Right atrium auricular region (tissue), 2 donors: ENCODE data around the gene BRD3OS. TPM values are rescaled to one million over a fixed set of nuclear protein-coding genes. Genes with fewer than 3 reads are reported as not detected.

Experiments used
- DNase-seq: peaks from one replicate; pipeline ENCODE4 v3.0.0-alpha.2; 2019; ENCODE audit warnings: low spot score
- H3K27ac ChIP-seq, 2 donors: fragments of 200-600 bp; sonication (generic); 1 replicate in 1 of 2; 2 replicates in 1 of 2; pipeline ENCODE4 v1.5.1; 2016 to 2019
- H3K27me3 ChIP-seq, 2 donors: fragments of 200-600 bp; sonication (generic); one replicate each; pipeline versions ENCODE4 v1.5.1 to v1.6.0; 2017 to 2019
- H3K36me3 ChIP-seq: fragments of 200-600 bp; sonication (generic); one replicate; pipeline ENCODE4 v1.5.1; 2016
- H3K4me1 ChIP-seq, 2 donors: fragments of 200-600 bp; sonication (generic); one replicate each; pipeline versions ENCODE4 v1.5.1 to v1.6.0; 2017 to 2019
- H3K4me3 ChIP-seq, 2 donors: fragments of 200-600 bp; sonication (generic); 1 replicate in 1 of 2; 2 replicates in 1 of 2; pipeline ENCODE4 v1.5.1; 2017 to 2019; ENCODE audit warnings: mild to moderate bottlenecking in 1 of 2, moderate library complexity in 1 of 2
- H3K9me3 ChIP-seq, 2 donors: fragments of 200-600 bp; sonication (generic); one replicate each; pipeline ENCODE4 v1.5.1; 2019
- total RNA-seq, 2 donors: library from RNA; depleted of rRNA; stranded (reverse); fragments of >200 nt; gene quantifications; one replicate each; pipeline ENCODE4 v1.1.0, GENCODE V29; 2016
- TF ChIP-seq, protein P1 (sequence below), 2 donors: fragments of 200-600 bp; sonication (generic); IDR thresholded peaks; one replicate each; pipeline ENCODE4 v1.5.1; 2019; ENCODE audit warnings: antibody characterized with exemption in 2 of 2

Gene BRD3OS
- total RNA-seq, 2 donors from 2014 or later, result 7.8 to 11.2 TPM

DNA sequence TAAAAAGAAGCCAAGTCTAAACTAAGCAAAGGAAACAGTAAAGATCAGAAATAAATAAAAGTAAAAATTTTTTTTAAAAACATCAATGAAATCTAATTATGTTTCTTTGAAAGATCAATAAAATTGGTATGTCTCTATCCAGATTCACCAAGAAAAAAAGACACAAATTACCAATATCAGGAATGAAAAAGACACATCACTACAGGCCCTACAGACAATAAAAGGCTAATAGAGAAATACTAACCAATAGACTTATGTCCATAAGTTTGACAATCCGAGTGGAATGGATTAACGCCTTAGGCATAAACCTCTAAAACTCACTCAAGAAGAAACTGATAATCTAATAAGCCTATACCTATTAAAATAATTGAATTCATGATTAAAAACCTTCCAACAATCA lies 12.4 kb downstream of the BRD3OS start:
- TF ChIP-seq, protein P1, sequence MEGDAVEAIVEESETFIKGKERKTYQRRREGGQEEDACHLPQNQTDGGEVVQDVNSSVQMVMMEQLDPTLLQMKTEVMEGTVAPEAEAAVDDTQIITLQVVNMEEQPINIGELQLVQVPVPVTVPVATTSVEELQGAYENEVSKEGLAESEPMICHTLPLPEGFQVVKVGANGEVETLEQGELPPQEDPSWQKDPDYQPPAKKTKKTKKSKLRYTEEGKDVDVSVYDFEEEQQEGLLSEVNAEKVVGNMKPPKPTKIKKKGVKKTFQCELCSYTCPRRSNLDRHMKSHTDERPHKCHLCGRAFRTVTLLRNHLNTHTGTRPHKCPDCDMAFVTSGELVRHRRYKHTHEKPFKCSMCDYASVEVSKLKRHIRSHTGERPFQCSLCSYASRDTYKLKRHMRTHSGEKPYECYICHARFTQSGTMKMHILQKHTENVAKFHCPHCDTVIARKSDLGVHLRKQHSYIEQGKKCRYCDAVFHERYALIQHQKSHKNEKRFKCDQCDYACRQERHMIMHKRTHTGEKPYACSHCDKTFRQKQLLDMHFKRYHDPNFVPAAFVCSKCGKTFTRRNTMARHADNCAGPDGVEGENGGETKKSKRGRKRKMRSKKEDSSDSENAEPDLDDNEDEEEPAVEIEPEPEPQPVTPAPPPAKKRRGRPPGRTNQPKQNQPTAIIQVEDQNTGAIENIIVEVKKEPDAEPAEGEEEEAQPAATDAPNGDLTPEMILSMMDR (IDR thresholded peaks at IDR 0.05), result no peak
- H3K4me1 ChIP-seq, result peaks cover 0 to 9% of the 10 kb centered on the region in 2 donors

GRCh38 chr9:134039386-134040175 lies 14.3 kb downstream of the BRD3OS start:
- no peak for DNase-seq
- H3K36me3 ChIP-seq, result peaks cover 79% of the 10 kb centered on the region
- no peak overlapping the region for H3K4me3 ChIP-seq
- no peak overlapping the region for H3K27ac ChIP-seq
- TF ChIP-seq, protein P1 (IDR thresholded peaks at IDR 0.05), result no peak
- H3K9me3 ChIP-seq, result peaks cover 0 to 18% of the 10 kb centered on the region in 2 donors
- peaks cover 0 to 9% of the 10 kb centered on the region in 2 donors for H3K4me1 ChIP-seq
- H3K27me3 ChIP-seq, result no peaks in the 10 kb centered on the region

More for the DNA sequence above, 12.4 kb downstream of the BRD3OS start:
- DNase-seq, result no peak
- Histone ChIP-seq H3K27ac (no peak overlapping the region), H3K9me3 (peaks cover 0 to 18% of the 10 kb centered on the region in 2 donors), H3K27me3 (no peaks in the 10 kb centered on the region), H3K36me3 (peaks cover 84% of the 10 kb centered on the region), H3K4me3 (no peak overlapping the region)

DNA sequence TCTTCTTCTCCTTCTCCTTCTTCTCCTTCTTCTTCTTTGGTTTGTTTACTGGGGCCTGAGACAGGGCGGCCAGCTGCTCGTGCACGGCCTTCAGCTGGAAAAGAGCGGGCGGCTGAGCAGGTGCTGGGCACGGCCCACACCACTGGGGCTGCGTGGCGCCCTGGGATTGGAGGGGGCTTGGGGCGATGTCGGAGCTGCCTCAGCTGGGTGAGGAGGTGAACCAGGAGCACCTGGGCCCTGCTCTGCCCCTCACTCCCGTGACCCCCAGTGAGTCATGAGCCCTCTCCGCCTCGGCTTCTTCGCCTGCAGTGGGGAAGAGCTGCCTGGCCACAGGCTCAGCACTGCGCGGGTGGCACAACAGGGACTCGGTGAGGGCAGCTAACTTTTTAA lies 14.9 kb downstream of the BRD3OS start:
- Histone ChIP-seq H3K9me3 (peaks cover 0 to 18% of the 10 kb centered on the region in 2 donors), H3K27me3 (no peaks in the 10 kb centered on the region), H3K4me3 (no peak overlapping the region), H3K36me3 (peaks cover 79% of the 10 kb centered on the region), H3K27ac (no peak overlapping the region), H3K4me1 (peaks cover 0 to 9% of the 10 kb centered on the region in 2 donors)
- DNase-seq, result no peak
- TF ChIP-seq, protein P1 (IDR thresholded peaks at IDR 0.05), result no peak

DNA sequence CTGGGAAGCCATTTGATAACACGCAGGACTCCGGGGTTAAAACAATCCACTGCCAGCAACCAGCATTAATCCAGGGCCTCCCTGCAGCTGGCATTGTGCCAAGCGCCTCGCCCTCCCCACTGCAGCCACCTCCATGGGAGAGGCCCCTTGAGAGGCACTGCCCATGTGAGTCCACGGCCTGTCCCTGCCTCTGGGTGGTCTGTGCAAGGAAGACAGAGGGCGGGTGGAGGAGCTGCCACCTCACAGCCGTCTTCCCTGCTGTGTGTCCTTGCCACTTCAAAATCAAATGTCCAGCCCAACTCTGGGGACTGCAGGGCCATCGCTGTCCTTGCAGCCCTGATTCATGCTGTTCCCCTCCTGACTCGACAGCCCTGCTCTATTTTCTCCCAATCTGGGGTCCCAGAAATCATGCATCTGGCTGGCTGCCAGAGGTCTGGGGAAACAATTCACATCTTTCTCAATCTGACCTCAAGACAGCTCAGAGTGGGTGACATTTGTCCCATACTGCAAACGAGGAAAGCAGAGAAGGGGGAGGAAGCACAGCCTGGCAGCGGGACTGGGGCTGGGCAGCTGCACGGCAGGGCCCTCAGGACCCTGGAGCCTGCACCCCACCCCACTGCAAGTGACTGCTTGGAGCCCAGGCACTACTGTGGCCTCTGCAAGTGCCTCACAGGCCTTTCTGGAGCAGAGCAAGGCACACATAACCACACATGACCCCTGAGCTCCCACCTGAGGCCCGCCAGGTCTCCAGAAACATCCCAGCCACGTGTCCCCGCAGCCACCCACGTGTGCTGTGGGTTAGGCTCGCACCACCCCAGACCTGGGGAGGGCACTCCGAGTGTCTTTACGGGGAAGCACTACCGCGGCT lies 15.7 kb downstream of the BRD3OS start:
- no peak for DNase-seq
- peaks cover 0 to 9% of the 10 kb centered on the region in 2 donors for H3K4me1 ChIP-seq
- no peaks in the 10 kb centered on the region for H3K27me3 ChIP-seq
- H3K9me3 ChIP-seq, result peaks cover 0 to 18% of the 10 kb centered on the region in 2 donors
- TF ChIP-seq, protein P1 (IDR thresholded peaks at IDR 0.05), result no peak
- H3K36me3 ChIP-seq, result peaks cover 79% of the 10 kb centered on the region
- no peak overlapping the region for H3K4me3 ChIP-seq
- no peak overlapping the region for H3K27ac ChIP-seq

GRCh38 chr9:134041649-134041962 lies 16.3 kb downstream of the BRD3OS start:
- H3K9me3 ChIP-seq, result peaks cover 0 to 18% of the 10 kb centered on the region in 2 donors
- DNase-seq, result no peak
- TF ChIP-seq, protein P1 (IDR thresholded peaks at IDR 0.05), result no peak
- no peak overlapping the region for H3K27ac ChIP-seq
- H3K4me1 ChIP-seq, result peaks cover 0 to 9% of the 10 kb centered on the region in 2 donors
- no peaks in the 10 kb centered on the region for H3K27me3 ChIP-seq
- no peak overlapping the region for H3K4me3 ChIP-seq
- H3K36me3 ChIP-seq, result peaks cover 79% of the 10 kb centered on the region
